ENCODE data around the gene DRC1.
"Not testable (repeated sequence)": the region's sequence is repeated elsewhere in the genome, so short reads cannot be mapped to it uniquely, and the experiment has no call there.

DRC1 gene

GRCh38 chr2:26364669-26365068, 37.1 kb upstream of the DRC1 start:
- FAIRE-seq (no peak), DNase-seq (ENCODE audit: insufficient read length, low spot score) (no peak)
- TF ChIP-seq SPI1 (IDR thresholded peaks at IDR 0.05; ENCODE audit: low read depth, low read length), result no peak
- no peak for TF ChIP-seq PAX5 (IDR thresholded peaks at IDR 0.05; ENCODE audit: insufficient read depth, low read length, severe bottlenecking)
- no peak for TF ChIP-seq POU2F2 (IDR thresholded peaks at IDR 0.05; ENCODE audit: low read depth, low read length)
- TF ChIP-seq POLR2AphosphoS5 (IDR thresholded peaks at IDR 0.05; ENCODE audit: low read depth, low read length), result no peak
- no peak for TF ChIP-seq POLR2A (IDR thresholded peaks at IDR 0.05; ENCODE audit: low read depth, low read length)
- no peak for TF ChIP-seq TAF1 (IDR thresholded peaks at IDR 0.05; ENCODE audit: low read depth, low read length)

DNA sequence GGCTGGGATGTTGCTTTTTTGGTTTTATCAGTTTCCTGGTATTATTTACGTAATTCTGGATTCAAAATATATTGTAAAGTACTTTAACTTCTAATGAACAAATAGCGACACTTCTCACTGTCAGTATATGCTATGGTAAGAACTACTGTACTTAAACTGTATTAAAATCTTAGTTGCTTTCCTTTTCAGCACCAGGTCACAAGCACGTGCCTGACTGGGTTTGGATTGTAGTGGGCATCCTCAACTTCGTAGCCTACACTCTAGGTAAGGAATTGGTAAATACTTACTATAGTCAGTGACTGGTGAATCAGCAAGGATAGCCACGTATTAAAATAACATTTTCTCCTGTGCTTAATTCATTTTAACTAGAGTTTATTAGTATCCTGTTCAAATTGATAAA, 34.8 kb upstream of the DRC1 start:
- FAIRE-seq, result no peak
- TF ChIP-seq POLR2AphosphoS5 (IDR thresholded peaks at IDR 0.05; ENCODE audit: low read depth, low read length) (no peak), TAF1 (IDR thresholded peaks at IDR 0.05; ENCODE audit: low read depth, low read length) (no peak), SPI1 (IDR thresholded peaks at IDR 0.05; ENCODE audit: low read depth, low read length) (no peak), POLR2A (IDR thresholded peaks at IDR 0.05; ENCODE audit: low read depth, low read length) (no peak), POU2F2 (IDR thresholded peaks at IDR 0.05; ENCODE audit: low read depth, low read length) (no peak), PAX5 (IDR thresholded peaks at IDR 0.05; ENCODE audit: insufficient read depth, low read length, severe bottlenecking) (no peak)
- no peak for DNase-seq (ENCODE audit: insufficient read length, low spot score)

GRCh38 chr2:26369664-26370063, 32.1 kb upstream of the DRC1 start:
- FAIRE-seq; DNase-seq (ENCODE audit: insufficient read length, low spot score): not testable (repeated sequence)

DNA sequence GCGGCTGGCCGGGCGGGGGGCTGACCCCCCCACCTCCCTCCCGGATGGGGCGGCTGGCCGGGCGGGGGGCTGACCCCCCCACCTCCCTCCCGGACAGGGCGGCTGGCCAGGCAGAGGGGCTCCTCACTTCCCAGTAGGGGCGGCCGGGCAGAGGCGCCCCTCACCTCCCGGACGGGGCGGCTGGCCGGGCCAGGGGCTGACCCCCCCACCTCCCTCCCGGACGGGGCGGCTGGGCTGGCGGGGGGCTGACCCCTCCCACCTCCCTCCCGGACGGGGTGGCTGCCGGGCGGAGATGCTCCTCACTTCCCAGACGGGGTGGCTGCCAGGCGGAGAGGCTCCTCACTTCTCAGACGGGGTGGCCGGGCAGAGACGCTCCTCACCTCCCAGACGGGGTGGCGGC, 30.8 kb upstream of the DRC1 start:
- DNase-seq (ENCODE audit: insufficient read length, low spot score); FAIRE-seq: not testable (repeated sequence)

DNA sequence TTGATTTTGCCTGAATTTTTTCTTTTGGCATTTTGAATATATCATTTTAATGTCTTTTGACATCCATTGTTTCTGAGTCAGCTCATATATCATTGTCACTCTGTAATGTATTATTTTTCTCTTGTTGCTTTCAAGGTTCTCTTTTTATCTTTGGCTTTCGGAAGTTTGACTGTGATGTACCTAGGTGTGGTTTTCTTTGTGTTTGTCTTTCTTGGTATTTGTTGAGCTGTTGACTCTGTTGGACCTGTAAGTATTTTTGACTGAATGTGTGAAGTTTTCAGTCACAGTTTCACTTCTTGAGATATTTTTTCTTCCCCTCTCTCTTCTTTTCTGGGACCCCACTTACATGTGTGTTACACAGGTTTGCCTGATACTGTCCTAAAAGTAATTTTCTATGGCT, 24.9 kb upstream of the DRC1 start:
- DNase-seq (ENCODE audit: insufficient read length, low spot score) (no peak), FAIRE-seq (no peak)
- no peak for TF ChIP-seq POLR2A (IDR thresholded peaks at IDR 0.05; ENCODE audit: low read depth, low read length)

DNA sequence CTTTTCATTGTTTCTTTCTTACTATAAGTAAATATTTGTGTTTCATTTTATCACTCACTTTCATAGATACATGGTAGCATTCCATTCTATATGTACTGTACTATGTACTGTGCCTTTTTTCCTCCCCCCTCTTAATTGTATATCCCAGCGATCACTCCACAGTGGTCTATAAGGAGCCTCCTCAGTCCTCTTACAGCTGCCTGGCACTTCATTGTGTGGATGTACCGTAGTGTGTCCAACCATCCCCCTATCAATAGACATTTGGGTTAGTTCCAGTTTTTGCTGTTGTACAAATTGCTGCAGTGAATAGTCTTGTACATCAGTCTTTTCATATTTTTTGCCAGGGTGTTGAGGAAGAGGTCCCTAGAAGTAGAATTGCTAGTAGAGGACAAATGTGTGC, 21.4 kb upstream of the DRC1 start:
- DNase-seq (ENCODE audit: insufficient read length, low spot score) (no peak), FAIRE-seq (no peak)
- TF ChIP-seq PAX5 (IDR thresholded peaks at IDR 0.05; ENCODE audit: insufficient read depth, low read length, severe bottlenecking), result no peak
- no peak for TF ChIP-seq SPI1 (IDR thresholded peaks at IDR 0.05; ENCODE audit: low read depth, low read length)
- TF ChIP-seq TAF1 (IDR thresholded peaks at IDR 0.05; ENCODE audit: low read depth, low read length), result no peak
- no peak for TF ChIP-seq POLR2AphosphoS5 (IDR thresholded peaks at IDR 0.05; ENCODE audit: low read depth, low read length)
- TF ChIP-seq POU2F2 (IDR thresholded peaks at IDR 0.05; ENCODE audit: low read depth, low read length), result no peak
- TF ChIP-seq POLR2A (IDR thresholded peaks at IDR 0.05; ENCODE audit: low read depth, low read length), result no peak

- FAIRE-seq (peak; percentile 56), DNase-seq (ENCODE audit: insufficient read length, low spot score) (no peak)
- TF ChIP-seq POLR2A (IDR thresholded peaks at IDR 0.05; ENCODE audit: low read depth, low read length), result no peak
- TF ChIP-seq SPI1 (IDR thresholded peaks at IDR 0.05; ENCODE audit: low read depth, low read length), result peak; percentile 66
Observed at GRCh38 chr2:26382564-26382963, 19.2 kb upstream of the DRC1 start.

DNA sequence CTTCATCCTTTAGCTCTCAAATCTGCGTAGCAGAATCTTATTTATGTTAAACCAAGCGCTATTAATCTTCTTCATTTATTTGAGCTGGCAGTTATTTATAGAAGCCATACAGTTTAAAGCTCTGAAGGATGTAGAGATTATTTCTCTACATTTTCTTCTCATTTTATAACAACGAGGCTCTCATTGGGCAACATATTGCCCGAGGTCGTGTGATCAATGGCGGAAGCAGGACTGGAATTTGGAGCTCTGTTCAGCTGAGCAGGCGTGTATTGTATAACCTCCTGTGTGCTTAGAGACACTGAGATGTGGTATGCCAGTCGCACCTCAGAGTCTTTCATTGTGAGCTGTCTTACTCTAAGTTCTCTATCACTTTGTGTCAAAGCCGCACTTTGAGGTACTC, 17.5 kb upstream of the DRC1 start:
- no peak for FAIRE-seq
- no peak for DNase-seq (ENCODE audit: insufficient read length, low spot score)
- no peak for TF ChIP-seq POU2F2 (IDR thresholded peaks at IDR 0.05; ENCODE audit: low read depth, low read length)
- TF ChIP-seq POLR2A (IDR thresholded peaks at IDR 0.05; ENCODE audit: low read depth, low read length), result no peak
- TF ChIP-seq POLR2AphosphoS5 (IDR thresholded peaks at IDR 0.05; ENCODE audit: low read depth, low read length), result no peak
- no peak for TF ChIP-seq PAX5 (IDR thresholded peaks at IDR 0.05; ENCODE audit: insufficient read depth, low read length, severe bottlenecking)
- TF ChIP-seq TAF1 (IDR thresholded peaks at IDR 0.05; ENCODE audit: low read depth, low read length), result no peak
- TF ChIP-seq SPI1 (IDR thresholded peaks at IDR 0.05; ENCODE audit: low read depth, low read length), result no peak

DNA sequence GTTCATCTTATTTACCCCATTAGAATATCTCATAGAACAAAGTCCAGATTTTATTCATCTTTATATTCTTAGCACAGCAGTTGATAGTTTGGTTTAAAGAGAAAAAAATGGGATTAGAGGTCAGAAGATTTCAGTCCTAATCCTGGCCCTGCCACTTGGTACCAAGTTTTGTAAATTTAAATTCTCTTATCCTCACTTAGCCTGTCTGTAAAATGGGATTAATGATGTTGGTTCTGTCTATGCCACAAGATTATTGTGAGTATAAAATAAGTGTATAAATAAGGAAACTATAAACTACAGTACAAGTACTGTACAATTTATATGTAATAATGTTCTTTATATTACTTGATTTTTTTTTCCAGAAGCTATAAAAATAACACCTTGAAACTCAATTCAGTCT, 17.1 kb upstream of the DRC1 start:
- TF ChIP-seq POLR2AphosphoS5 (IDR thresholded peaks at IDR 0.05; ENCODE audit: low read depth, low read length) (no peak), POLR2A (IDR thresholded peaks at IDR 0.05; ENCODE audit: low read depth, low read length) (no peak), PAX5 (IDR thresholded peaks at IDR 0.05; ENCODE audit: insufficient read depth, low read length, severe bottlenecking) (no peak), TAF1 (IDR thresholded peaks at IDR 0.05; ENCODE audit: low read depth, low read length) (no peak), SPI1 (IDR thresholded peaks at IDR 0.05; ENCODE audit: low read depth, low read length) (no peak), POU2F2 (IDR thresholded peaks at IDR 0.05; ENCODE audit: low read depth, low read length) (no peak)
- DNase-seq (ENCODE audit: insufficient read length, low spot score), result no peak
- FAIRE-seq, result no peak

DNA sequence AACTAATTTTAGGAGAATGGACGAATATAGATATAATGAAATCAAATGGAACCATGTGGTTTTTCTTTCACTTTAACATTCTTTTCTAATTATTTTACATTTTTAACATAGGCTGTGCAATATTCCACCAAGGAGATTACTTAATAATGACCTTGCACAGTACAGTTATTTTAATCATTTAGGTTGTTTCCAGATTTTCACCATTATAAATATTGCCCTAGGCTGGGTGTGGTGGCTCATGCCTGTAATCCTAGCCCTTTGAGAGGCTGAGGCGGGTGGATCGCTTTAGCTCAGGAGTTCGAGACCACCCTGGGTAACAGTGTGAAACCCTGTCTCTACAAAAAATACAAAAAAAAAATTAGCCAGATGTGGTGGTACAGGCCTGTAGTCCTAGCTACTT, 14.5 kb upstream of the DRC1 start:
- DNase-seq (ENCODE audit: insufficient read length, low spot score), result no peak
- TF ChIP-seq POLR2A (IDR thresholded peaks at IDR 0.05; ENCODE audit: low read depth, low read length) (no peak), POLR2AphosphoS5 (IDR thresholded peaks at IDR 0.05; ENCODE audit: low read depth, low read length) (no peak), PAX5 (IDR thresholded peaks at IDR 0.05; ENCODE audit: insufficient read depth, low read length, severe bottlenecking) (no peak), POU2F2 (IDR thresholded peaks at IDR 0.05; ENCODE audit: low read depth, low read length) (no peak), TAF1 (IDR thresholded peaks at IDR 0.05; ENCODE audit: low read depth, low read length) (no peak), SPI1 (IDR thresholded peaks at IDR 0.05; ENCODE audit: low read depth, low read length) (no peak)
- FAIRE-seq, result no peak

DNA sequence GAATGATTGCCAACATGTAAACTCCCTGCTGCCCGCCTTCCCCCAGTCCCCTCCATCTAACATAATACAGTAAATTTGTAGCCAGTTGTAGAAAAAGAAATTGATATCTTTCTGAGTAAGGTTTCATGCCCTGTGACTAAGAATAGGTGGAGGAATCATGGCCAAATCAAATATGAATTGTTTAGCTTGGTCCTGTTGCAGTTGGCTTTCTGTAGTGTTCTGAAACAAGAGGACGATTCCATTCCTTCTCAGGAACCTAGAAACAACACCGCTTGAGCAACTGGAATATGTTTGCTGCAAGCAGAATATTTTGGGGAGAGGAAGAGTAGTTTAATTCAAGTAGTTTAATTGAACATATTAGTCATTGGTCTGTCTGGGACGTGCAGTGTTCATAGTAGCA, 7.0 kb upstream of the DRC1 start:
- TF ChIP-seq TAF1 (IDR thresholded peaks at IDR 0.05; ENCODE audit: low read depth, low read length), result no peak
- no peak for TF ChIP-seq POU2F2 (IDR thresholded peaks at IDR 0.05; ENCODE audit: low read depth, low read length)
- no peak for TF ChIP-seq SPI1 (IDR thresholded peaks at IDR 0.05; ENCODE audit: low read depth, low read length)
- TF ChIP-seq PAX5 (IDR thresholded peaks at IDR 0.05; ENCODE audit: insufficient read depth, low read length, severe bottlenecking), result no peak
- no peak for TF ChIP-seq POLR2A (IDR thresholded peaks at IDR 0.05; ENCODE audit: low read depth, low read length)
- no peak for TF ChIP-seq POLR2AphosphoS5 (IDR thresholded peaks at IDR 0.05; ENCODE audit: low read depth, low read length)
- no peak for FAIRE-seq
- no peak for DNase-seq (ENCODE audit: insufficient read length, low spot score)
